ENCODE results near the gene KLK12.

DNA sequence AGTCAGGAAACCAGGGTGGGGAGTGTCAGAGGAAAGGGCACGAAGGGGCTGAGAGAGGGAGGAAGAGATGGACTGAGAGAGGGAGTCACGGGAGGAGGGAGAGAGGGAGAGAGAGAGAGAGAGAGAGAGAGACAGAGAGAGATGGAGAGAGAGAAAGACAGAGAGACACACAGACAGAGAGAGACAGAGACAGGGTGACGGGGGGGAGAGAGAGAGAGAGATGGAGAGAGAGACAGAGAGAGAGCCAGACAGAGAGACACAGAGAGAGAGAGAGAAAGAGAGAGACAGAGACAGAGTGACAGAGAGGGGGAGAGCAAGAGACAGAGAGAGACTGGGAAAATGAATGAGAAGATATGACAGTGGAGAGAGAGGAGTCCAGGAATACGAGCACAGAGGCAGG is 48.4 kb upstream of the KLK12 start:
- TF ChIP-seq, protein P1, sequence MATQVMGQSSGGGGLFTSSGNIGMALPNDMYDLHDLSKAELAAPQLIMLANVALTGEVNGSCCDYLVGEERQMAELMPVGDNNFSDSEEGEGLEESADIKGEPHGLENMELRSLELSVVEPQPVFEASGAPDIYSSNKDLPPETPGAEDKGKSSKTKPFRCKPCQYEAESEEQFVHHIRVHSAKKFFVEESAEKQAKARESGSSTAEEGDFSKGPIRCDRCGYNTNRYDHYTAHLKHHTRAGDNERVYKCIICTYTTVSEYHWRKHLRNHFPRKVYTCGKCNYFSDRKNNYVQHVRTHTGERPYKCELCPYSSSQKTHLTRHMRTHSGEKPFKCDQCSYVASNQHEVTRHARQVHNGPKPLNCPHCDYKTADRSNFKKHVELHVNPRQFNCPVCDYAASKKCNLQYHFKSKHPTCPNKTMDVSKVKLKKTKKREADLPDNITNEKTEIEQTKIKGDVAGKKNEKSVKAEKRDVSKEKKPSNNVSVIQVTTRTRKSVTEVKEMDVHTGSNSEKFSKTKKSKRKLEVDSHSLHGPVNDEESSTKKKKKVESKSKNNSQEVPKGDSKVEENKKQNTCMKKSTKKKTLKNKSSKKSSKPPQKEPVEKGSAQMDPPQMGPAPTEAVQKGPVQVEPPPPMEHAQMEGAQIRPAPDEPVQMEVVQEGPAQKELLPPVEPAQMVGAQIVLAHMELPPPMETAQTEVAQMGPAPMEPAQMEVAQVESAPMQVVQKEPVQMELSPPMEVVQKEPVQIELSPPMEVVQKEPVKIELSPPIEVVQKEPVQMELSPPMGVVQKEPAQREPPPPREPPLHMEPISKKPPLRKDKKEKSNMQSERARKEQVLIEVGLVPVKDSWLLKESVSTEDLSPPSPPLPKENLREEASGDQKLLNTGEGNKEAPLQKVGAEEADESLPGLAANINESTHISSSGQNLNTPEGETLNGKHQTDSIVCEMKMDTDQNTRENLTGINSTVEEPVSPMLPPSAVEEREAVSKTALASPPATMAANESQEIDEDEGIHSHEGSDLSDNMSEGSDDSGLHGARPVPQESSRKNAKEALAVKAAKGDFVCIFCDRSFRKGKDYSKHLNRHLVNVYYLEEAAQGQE (IDR thresholded peaks at IDR 0.05; ENCODE audit: borderline replicate concordance), result no peak
- TF ChIP-seq CTCF (IDR thresholded peaks at IDR 0.05; ENCODE audit: poor library complexity, severe bottlenecking) (no peak), RAD21 (conservative IDR thresholded peaks at IDR 0.05) (no peak), EZH2 (IDR thresholded peaks at IDR 0.05; ENCODE audit: borderline replicate concordance, insufficient read depth, low read length, poor library complexity, severe bottlenecking) (no peak), TAF1 (IDR thresholded peaks at IDR 0.05; ENCODE audit: low read depth) (no peak), POLR2AphosphoS5 (IDR thresholded peaks at IDR 0.05) (no peak)

All from neural cell (in vitro differentiated cells).